Hematopoietic multipotent progenitor cell treated with erythropoietin and hydrocortisone succinate and interleukin-3 and kit ligand, for 15 days (in vitro differentiated cells): Measurements from ENCODE around the gene AP1S3.
"Not testable (repeated sequence)": the region's sequence is repeated elsewhere in the genome, so short reads cannot be mapped to it uniquely, and the experiment has no call there.

Experiments
- DNase-seq: peaks from one replicate; pipeline ENCODE4 v3.0.0-alpha.2; 2015; ENCODE audit warnings: low spot score

The AP1S3 gene

GRCh38 chr2:223837287-223838061, at the start of gene AP1S3:
TSS of gene AP1S3 (minus strand) at chr2:223837582. CDS start at chr2:223837450, 132 bp downstream.
- peak; percentile 54 for DNase-seq

GRCh38 chr2:223887127-223887526, 49.7 kb upstream of the AP1S3 start:
- DNase-seq, result no peak

DNA sequence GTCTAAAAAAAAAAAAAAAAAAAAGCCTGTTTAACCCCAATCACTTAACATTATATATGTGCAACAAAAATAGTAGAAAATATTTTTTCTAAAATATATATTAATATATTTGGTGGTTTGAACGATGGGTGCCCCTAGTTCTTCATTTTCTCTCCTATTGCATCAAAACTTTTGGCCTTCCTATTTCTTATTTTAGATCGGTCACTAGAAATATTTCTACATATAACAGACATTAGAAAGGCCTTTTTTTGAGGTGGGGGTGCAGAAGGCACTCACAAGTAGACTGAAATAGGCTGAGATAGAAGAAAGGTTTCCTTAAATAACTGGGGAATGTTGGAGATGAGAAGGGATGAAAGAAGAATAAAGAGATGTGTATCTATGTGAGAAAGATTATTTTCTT, 49.3 kb upstream of the AP1S3 start:
- DNase-seq, result no peak

DNA sequence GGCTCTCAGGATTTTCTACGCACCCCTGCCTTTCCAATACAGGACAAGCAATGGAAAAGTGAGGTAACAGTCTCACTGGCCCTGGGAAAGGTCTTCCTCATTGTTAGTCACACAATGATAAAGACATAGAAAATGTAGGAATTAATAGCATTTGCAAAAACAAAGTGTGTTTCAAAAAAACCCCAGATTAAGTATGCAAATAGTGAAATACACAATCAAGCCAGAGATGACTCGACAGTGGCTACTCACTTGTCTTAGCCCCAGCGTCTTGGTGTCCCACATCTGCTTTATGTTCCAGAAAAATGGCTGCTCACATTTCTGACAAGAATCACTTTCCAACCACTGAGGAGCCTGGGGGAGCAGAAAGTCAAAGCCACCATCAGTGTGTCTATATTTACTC, 47.0 kb upstream of the AP1S3 start:
- DNase-seq, result no peak

DNA sequence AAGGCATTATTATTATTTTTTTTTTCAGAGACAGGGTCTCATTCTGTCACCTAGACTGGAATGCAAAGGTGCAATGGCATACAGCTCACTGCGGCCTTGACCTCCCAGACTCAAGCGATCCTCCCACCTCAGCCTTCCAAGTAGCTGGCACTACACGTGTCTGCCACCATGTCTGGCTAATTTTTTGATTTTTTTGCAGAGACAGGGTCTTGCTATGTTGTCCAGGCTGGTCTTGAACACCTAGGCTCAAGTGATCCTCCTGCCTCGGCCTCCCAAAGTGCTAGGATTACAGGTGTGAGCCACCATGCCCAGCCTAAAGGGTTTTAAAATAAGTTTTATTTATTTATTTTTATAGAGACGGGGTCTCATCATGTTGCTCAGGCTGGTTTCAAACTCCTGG, 45.3 kb upstream of the AP1S3 start:
- no peak for DNase-seq

- no peak for DNase-seq
Measured at GRCh38 chr2:223880796-223881195, 43.4 kb upstream of the AP1S3 start.

DNA sequence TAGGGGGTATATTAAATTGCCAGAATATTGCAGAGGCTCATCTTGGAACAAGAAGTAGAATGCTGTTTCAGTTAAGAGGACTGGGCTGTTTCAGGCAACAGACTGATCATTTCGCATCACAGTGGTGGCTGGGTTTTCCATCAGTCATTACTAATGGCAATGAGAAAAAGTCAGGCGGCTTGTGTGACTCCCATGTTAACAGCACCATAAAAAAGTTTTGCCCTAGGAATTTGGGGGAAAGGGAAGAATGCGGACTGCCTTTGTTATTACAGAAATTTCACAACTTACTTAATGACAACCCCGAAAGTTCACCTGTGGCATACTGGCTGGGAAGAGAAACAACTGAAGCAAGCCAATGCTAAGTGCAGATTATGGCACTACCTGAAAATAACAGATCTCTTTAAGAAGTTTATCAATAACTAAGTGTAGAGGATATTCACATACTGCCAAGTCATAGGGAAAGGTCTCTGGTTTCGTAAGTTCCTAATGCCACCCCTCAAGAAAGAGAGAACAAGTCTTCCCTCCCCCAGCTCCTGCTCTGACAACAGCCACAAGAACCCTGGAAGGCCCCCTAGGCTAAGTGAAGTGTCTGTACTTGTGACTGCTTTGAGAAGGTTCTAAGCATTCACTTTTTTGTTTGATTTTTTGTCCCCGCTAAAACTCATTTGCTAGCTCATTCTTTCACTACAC, 40.5 kb upstream of the AP1S3 start:
- DNase-seq, result no peak

DNA sequence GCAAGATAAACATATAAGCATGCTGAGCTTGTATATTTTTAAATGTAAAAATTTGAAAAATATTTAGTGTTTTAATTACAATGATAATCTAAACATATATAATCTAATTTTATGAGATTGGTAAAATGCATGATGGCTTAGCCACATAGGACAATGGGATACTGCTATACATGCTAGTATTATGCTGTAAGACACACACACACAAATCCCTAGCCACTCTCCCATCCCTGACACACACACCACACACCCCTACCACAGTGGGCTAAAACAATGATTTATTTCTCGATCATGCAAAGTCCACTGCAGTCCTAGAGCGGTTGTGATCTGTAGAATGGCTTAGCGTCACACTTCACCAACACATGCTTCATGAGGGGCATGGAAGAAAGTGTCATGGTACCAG, 36.3 kb upstream of the AP1S3 start:
- no peak for DNase-seq

- not testable (repeated sequence) for DNase-seq
Measured at GRCh38 chr2:223872772-223873171, 35.4 kb upstream of the AP1S3 start.

DNA sequence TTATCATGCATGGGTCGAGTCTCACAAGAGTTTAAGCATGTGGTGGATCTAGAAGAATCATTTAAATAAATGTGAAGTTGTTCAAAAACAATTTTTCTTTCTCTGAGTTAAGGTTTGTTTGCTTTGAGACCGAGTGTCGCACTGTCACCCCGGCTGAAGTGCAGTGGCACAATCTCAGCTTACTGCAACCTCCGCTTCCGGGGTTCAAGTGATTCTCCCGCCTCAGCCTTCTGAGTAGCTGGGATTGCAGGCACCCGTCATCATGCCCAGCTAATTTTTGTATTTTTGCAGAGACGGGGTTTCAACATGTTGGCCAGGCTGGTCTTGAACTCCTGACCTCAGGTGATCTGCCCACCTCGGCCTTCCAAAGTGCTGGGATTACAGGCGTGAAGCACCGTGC, 34.3 kb upstream of the AP1S3 start:
- DNase-seq, result not testable (repeated sequence)

GRCh38 chr2:223870840-223871611, 33.6 kb upstream of the AP1S3 start:
- DNase-seq, result no peak

- no peak for DNase-seq
Measured at GRCh38 chr2:223868005-223868404, 30.6 kb upstream of the AP1S3 start.

GRCh38 chr2:223865907-223866508, 28.6 kb upstream of the AP1S3 start:
- DNase-seq, result no peak

- DNase-seq, result no peak
Measured at GRCh38 chr2:223865124-223865523, 27.7 kb upstream of the AP1S3 start.

DNA sequence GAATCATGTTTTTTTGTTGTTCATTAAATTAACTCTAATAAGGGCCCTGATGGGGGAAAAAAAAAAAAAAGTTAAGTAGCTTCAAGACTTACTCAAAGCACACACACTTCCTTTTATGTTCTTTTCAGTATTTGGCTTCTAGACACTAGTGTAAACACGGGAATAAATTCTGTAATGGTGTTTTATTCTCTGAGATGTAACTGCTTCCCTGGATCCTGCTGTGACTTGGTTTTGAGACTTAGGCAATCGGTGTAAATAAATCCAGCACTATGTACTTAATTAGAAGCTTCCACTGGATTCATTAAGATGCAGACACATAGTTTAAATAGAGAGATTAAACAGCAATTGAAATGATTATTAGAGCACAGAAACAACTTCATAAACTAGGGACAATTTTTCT, 26.1 kb upstream of the AP1S3 start:
- DNase-seq, result no peak

DNA sequence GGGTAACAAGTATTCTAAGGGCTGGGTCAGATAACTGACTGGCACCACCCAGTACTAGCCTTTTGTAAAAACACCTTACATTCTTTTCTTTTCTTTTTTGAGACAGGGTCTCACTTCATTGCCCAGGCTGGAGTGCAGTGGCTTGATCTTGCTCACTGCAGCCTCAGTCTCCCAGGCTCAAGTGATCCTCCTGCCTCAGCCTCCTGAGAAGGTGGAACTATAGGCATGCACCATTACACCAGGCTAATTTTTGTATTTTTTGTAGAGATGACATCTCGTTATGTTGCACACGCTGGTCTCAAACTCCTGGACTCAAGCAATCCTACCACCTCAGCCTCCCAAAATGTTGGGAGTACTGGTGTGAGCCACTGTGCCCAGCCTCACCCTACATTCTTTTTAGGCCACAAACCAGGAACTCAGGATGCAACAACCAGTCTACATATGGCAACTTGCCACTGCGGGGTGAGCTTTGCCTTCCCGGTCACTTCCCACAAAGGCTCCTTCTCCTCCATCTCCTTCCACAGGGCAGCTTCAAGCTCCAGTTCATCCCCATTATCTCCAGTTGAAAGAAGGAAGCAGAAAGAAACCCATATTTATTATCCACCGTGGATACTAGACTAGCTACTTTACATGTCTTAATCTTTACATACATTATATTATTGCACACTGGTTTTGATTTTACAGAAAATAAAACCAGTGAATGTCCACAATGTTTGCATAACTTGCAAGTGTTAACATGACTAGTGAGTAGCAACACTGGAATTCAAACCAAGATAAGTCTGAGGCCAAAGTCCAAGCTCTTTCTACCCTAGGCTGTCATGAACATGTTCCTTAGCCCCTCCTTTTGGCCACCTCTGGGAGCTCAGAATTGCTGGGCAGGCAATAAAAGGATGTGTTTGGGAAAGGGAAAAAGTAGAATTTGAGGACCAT, 23.7 kb upstream of the AP1S3 start:
- no peak for DNase-seq

DNA sequence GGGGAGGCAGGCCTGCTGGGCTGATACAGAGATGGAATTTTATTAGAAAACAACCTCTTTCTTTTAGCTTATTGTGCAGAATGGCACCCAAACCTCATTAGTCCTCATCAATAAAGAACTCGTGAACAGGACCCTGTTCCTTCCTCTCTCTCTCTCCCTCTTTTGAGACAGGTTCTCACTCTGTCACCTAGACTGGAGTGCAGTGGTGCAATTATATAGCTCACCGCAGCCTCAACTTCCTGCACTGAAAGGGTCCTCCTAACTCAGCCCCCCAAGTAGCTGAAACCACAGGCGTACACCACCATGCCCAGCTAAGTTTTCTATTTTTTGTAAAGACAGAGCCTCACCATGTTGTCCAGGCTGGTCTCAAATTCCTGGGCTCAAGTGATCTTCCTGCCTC, 21.7 kb upstream of the AP1S3 start:
- no peak for DNase-seq

DNA sequence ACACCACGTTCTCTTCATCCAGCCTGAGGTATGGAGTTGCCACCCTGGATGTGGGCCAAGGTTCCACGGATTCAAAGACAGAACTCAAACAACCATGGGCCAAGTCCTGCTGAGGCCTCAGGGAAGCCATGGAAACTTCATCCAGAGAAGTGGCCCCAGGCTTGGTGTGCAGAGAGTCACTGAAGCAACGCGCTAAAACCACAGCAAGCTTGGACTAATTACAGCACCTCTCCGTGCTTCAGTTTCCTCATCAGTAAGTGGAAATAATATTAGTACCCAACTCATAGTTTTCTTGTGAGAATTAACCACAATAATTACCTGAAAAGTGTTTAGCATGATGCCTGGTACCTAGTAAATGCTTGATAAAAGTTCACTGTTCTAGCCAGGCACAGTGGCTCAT, 19.2 kb upstream of the AP1S3 start:
- DNase-seq, result no peak

DNA sequence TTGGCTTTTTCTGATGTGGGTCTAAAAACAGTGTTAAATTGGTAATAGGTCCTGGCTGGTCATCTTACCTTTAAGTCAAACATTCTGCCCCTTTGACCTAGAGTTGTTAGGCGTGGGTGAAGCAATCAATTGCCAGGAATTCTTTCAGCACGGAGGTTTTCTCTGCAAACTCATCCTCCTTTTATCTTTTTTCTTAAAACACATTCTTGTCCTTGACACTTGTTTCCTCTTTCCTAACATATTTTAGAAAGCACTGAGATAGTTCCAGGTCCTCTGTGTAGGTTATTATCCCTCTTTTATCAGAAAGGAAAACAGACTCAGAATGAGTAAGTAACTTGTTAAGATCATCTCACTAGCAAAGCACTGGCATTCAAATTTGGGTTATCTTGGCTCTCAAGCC, 18.6 kb upstream of the AP1S3 start:
- no peak for DNase-seq

DNA sequence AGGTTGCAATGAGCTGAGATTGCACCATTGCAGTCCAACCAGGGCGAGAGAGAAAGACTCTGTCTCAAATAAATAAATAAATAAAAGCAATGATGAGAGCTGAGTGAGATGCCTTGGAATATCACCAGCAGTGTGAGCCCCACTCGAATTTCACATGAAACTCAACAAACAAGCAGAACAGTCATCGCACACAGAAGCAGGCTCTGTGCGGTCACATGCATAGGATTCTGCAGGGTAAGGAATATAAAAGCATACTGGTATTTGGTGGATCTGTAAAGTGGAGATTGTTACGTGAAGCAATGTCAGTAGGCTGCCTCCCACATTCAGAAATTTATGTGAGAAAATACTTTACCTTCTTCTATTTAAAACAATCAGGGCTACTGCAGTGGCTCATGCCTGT, 18.0 kb upstream of the AP1S3 start:
- DNase-seq, result no peak

- no peak for DNase-seq
Measured at GRCh38 chr2:223854741-223855140, 17.4 kb upstream of the AP1S3 start.
